Measurements from ENCODE around the gene CRACR2B.

DNA sequence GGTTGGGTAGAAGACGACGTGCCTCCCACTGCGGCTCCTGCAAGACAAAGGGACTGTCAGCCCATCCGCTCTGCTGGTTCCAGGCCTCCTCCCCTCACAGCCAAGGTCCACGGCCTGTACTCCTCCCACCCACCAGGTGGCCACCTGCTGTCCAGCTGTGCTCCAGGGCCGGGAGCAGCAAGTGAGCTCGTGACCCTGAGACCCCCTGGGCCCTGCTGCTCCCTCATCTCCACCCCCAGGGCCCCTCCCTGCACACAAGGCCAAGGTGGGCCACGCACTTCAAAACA is 42.4 kb downstream of the CRACR2B start:
- TF ChIP-seq CTCF (IDR thresholded peaks at IDR 0.05) (no peak), POLR2AphosphoS5 (IDR thresholded peaks at IDR 0.05) (no peak), POLR2A (IDR thresholded peaks at IDR 0.05) (no peak)

Data from prostate gland (tissue), 2 donors.